Upper lobe of left lung (tissue), 6 donors: ENCODE results near the gene SPATA13. TPM values are rescaled to one million over a fixed set of nuclear protein-coding genes. Genes with fewer than 3 reads are reported as not detected.

ENCODE experiments used
- ATAC-seq, 2 donors: fragments of 200-7000 bp; cut with Tn5 transposase; one replicate each; pipeline ENCODE4 v1.9.1; 2022; ENCODE audit warnings: mild to moderate bottlenecking in 2 of 2, moderate library complexity in 2 of 2; ENCODE audit not compliant: low FRiP score in 2 of 2
- DNase-seq, 2 donors: peaks; one replicate each; pipeline ENCODE4 v3.0.0-alpha.2; 2019 to 2020
- H3K27ac ChIP-seq, 4 donors: fragments of 200-600 bp; sonication (generic); one replicate each; pipeline ENCODE4 v1.5.1; 2016 to 2019
- H3K27me3 ChIP-seq, 4 donors: fragments of 200-600 bp; sonication (generic); one replicate each; pipeline ENCODE4 v1.5.1; 2017 to 2019
- H3K36me3 ChIP-seq, 4 donors: fragments of 200-600 bp; sonication (generic); one replicate each; pipeline ENCODE4 v1.5.1; 2016 to 2019
- H3K4me1 ChIP-seq, 4 donors: fragments of 200-600 bp; sonication (generic); one replicate each; pipeline ENCODE4 v1.5.1; 2018 to 2019
- H3K4me3 ChIP-seq, 4 donors: fragments of 200-600 bp; sonication (generic); one replicate each; pipeline ENCODE4 v1.5.1; 2017 to 2019; ENCODE audit warnings: mild to moderate bottlenecking in 2 of 4, moderate library complexity in 1 of 4
- H3K9me3 ChIP-seq, 4 donors: fragments of 200-600 bp; sonication (generic); one replicate each; pipeline ENCODE4 v1.5.1; 2018 to 2019
- CTCF ChIP-seq, 6 experiments: fragments of 450-650 bp in 4 of 6; fragments of 200-600 bp in 2 of 6; sonication (generic) in 2 of 6; IDR thresholded peaks; one replicate each; pipeline ENCODE4 v1.5.1; 2016 to 2019; ENCODE audit warnings: antibody characterized with exemption in 6 of 6
- EP300 ChIP-seq, 4 donors: sonication (generic); formaldehyde crosslinking; IDR thresholded peaks; one replicate each; pipeline ENCODE4 v1.5.1; 2017; ENCODE audit warnings: antibody characterized with exemption in 4 of 4, control low read depth in 2 of 4
- POLR2A ChIP-seq, 4 donors: fragments of 450-650 bp; IDR thresholded peaks; one replicate each; pipeline ENCODE4 v1.5.1; 2016 to 2017; ENCODE audit warnings: antibody characterized with exemption in 4 of 4, mild to moderate bottlenecking in 2 of 4
- POLR2AphosphoS5 ChIP-seq, 2 donors: sonication (generic); formaldehyde crosslinking; IDR thresholded peaks; one replicate each; pipeline ENCODE4 v1.5.1; 2017; ENCODE audit warnings: antibody characterized with exemption in 2 of 2
- WGBS, 2 donors: methylation state at CpG; one replicate each; pipeline ENCODE4 v1.1.5; 2017 to 2018; 5-methylcytosine and 5-hydroxymethylcytosine counted together
- total RNA-seq, 6 donors: library from RNA; depleted of rRNA in 4 of 6; stranded (reverse); fragments of >200 nt in 4 of 6; gene quantifications; one replicate each; pipeline versions ENCODE4 v1.1.0 to v1.2.1, GENCODE V29; 2016 to 2021
- donor health status: DM: no; HTN: no; CAD: no; lungs with moderate emphysema.
- donor health status: DM: no; HTN: yes; CAD: no; lungs with severe emphysema.

The SPATA13 gene
- total RNA-seq, 6 donors from 2014 or later: 31.2 to 77.5 (median 49.2) TPM

GRCh38 chr13:24271601-24272451 lies 111.3 kb downstream of the SPATA13 start:
- no peaks in the 10 kb centered on the region for H3K36me3 ChIP-seq
- H3K27me3 ChIP-seq: no peaks in the 10 kb centered on the region
- peak overlapping the region; percentile 85 to 97 (median 89) for H3K27ac ChIP-seq
- TF ChIP-seq POLR2AphosphoS5 (IDR thresholded peaks at IDR 0.05) (peak in 1 of 2 donors; percentile 47), CTCF (IDR thresholded peaks at IDR 0.05) (no peak), EP300 (IDR thresholded peaks at IDR 0.05) (no peak), POLR2A (IDR thresholded peaks at IDR 0.05) (peak in 2 of 4 donors; percentile 40 to 67)
- H3K4me3 ChIP-seq: peak overlapping the region in 3 of 4 donors; percentile 34 to 49 (median 48)
- H3K4me1 ChIP-seq: peaks cover 46 to 73% (median 62%) of the 10 kb centered on the region in 4 donors
- DNase-seq: peak; percentile 80 to 85
- peak; percentile 79 to 86 for ATAC-seq
- no peaks in the 10 kb centered on the region for H3K9me3 ChIP-seq
- 4 to 9% methylated on average over 14 to 25 of the region's 25 CpGs for WGBS, 2 donors

GRCh38 chr13:24272452-24273161 lies 112.1 kb downstream of the SPATA13 start:
- Histone ChIP-seq H3K27ac (peak overlapping the region; percentile 85 to 97 (median 89)), H3K9me3 (no peaks in the 10 kb centered on the region), H3K36me3 (no peaks in the 10 kb centered on the region), H3K27me3 (no peaks in the 10 kb centered on the region), H3K4me3 (peak overlapping the region in 3 of 4 donors; percentile 34 to 49 (median 48)), H3K4me1 (peaks cover 45 to 65% (median 55%) of the 10 kb centered on the region in 4 donors)
- DNase-seq: peak in 1 of 2 donors; percentile 67
- TF ChIP-seq CTCF (IDR thresholded peaks at IDR 0.05): no peak
- peak in 1 of 4 donors; percentile 47 for TF ChIP-seq POLR2A (IDR thresholded peaks at IDR 0.05)
- TF ChIP-seq POLR2AphosphoS5 (IDR thresholded peaks at IDR 0.05): peak in 1 of 2 donors; percentile 44
- peak; percentile 14 to 80 for ATAC-seq
- WGBS, 2 donors: 50 to 65% methylated on average over 13 to 18 of the region's 18 CpGs

- TF ChIP-seq EP300 (IDR thresholded peaks at IDR 0.05) (no peak), CTCF (IDR thresholded peaks at IDR 0.05) (no peak), POLR2A (IDR thresholded peaks at IDR 0.05) (no peak), POLR2AphosphoS5 (IDR thresholded peaks at IDR 0.05) (no peak)
- WGBS, 2 donors: 91% methylated on average over 7 of the region's 7 CpGs
- Histone ChIP-seq H3K9me3 (no peaks in the 10 kb centered on the region), H3K36me3 (no peaks in the 10 kb centered on the region), H3K4me3 (no peak overlapping the region), H3K4me1 (peaks cover 39 to 63% (median 55%) of the 10 kb centered on the region in 4 donors), H3K27me3 (no peaks in the 10 kb centered on the region), H3K27ac (peak overlapping the region in 3 of 4 donors; percentile 55 to 90 (median 85))
- ATAC-seq (no peak), DNase-seq (no peak)
Measured at GRCh38 chr13:24273926-24274325, 113.4 kb downstream of the SPATA13 start.

GRCh38 chr13:24274452-24275021 lies 114.0 kb downstream of the SPATA13 start:
- H3K27me3 ChIP-seq: no peaks in the 10 kb centered on the region
- H3K27ac ChIP-seq: peak overlapping the region; percentile 4 to 90 (median 70)
- no peak for TF ChIP-seq EP300 (IDR thresholded peaks at IDR 0.05)
- no peak for TF ChIP-seq POLR2A (IDR thresholded peaks at IDR 0.05)
- no peak for TF ChIP-seq CTCF (IDR thresholded peaks at IDR 0.05)
- TF ChIP-seq POLR2AphosphoS5 (IDR thresholded peaks at IDR 0.05): peak; percentile 35 to 65
- 43 to 54% methylated on average over 6 of the region's 6 CpGs for WGBS, 2 donors
- H3K36me3 ChIP-seq: no peaks in the 10 kb centered on the region
- peaks cover 44 to 69% (median 60%) of the 10 kb centered on the region in 4 donors for H3K4me1 ChIP-seq
- ATAC-seq (no peak), DNase-seq (peak in 1 of 2 donors; percentile 66)
- no peak overlapping the region for H3K4me3 ChIP-seq
- no peaks in the 10 kb centered on the region for H3K9me3 ChIP-seq
